ENCODE data around the gene SASH3.

SASH3 gene

DNA sequence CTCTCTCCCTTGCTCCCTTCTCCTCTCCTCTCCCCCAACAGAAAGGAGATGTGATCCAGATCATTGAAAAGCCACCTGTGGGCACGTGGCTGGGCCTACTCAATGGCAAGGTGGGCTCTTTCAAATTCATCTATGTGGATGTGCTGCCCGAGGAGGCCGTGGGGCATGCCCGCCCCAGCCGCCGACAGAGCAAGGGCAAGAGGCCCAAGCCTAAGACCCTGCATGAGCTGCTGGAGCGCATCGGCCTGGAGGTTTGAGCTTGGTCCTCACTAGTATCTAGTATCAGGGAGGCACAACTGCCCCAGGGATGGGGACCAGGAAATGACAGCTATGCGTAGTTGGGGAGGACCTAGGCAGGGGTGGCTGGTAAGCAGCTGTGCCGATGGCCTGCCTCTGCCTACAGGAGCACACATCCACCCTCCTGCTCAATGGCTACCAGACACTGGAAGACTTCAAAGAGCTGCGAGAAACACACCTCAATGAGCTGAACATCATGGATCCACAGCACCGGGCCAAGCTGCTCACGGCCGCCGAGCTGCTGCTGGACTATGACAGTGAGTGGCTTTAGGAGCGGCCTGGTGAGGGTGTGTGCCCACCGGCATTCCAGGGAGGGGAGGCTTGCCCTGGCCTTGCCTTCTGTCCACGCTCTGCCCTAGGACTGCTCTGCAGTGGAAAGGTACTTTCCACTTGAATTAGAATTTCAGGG is 13.0 kb downstream of the SASH3 start:
- peaks cover 37% of the 10 kb centered on the region for H3K4me1 ChIP-seq (ENCODE audit: insufficient read depth, low read length)
- peaks cover 74% of the 10 kb centered on the region for H4K20me1 ChIP-seq (ENCODE audit: insufficient read depth, low read length)
- no peak overlapping the region for H2AFZ ChIP-seq (ENCODE audit: low read depth, low read length)
- H3K4me2 ChIP-seq (ENCODE audit: insufficient read depth, low read length), result no peak overlapping the region
- H3K9ac ChIP-seq (ENCODE audit: low read depth, low read length), result no peak overlapping the region
- no peak for TF ChIP-seq EZH2 (IDR thresholded peaks at IDR 0.05; ENCODE audit: borderline replicate concordance, low read depth, low read length, severe bottlenecking)
- TF ChIP-seq, protein P1, sequence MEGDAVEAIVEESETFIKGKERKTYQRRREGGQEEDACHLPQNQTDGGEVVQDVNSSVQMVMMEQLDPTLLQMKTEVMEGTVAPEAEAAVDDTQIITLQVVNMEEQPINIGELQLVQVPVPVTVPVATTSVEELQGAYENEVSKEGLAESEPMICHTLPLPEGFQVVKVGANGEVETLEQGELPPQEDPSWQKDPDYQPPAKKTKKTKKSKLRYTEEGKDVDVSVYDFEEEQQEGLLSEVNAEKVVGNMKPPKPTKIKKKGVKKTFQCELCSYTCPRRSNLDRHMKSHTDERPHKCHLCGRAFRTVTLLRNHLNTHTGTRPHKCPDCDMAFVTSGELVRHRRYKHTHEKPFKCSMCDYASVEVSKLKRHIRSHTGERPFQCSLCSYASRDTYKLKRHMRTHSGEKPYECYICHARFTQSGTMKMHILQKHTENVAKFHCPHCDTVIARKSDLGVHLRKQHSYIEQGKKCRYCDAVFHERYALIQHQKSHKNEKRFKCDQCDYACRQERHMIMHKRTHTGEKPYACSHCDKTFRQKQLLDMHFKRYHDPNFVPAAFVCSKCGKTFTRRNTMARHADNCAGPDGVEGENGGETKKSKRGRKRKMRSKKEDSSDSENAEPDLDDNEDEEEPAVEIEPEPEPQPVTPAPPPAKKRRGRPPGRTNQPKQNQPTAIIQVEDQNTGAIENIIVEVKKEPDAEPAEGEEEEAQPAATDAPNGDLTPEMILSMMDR (IDR thresholded peaks at IDR 0.05; ENCODE audit: borderline replicate concordance, extremely low read depth, low read length, poor library complexity, severe bottlenecking), result no peak
- H3K36me3 ChIP-seq (ENCODE audit: insufficient read depth, low read length), result peaks cover 93% of the 10 kb centered on the region
- ATAC-seq (ENCODE audit: insufficient read depth, low read depth) (no peak), DNase-seq (peak; percentile 8)
- H3K79me2 ChIP-seq (ENCODE audit: insufficient read depth, low read length), result peaks cover 53% of the 10 kb centered on the region
- no peaks in the 10 kb centered on the region for H3K27me3 ChIP-seq (ENCODE audit: insufficient read depth, low read length, poor library complexity)
- H3K9me3 ChIP-seq (ENCODE audit: insufficient read depth, low read length, severe bottlenecking), result no peaks in the 10 kb centered on the region
- no peak overlapping the region for H3K4me3 ChIP-seq (ENCODE audit: low read depth in 1 of 2, low read length in 2 of 2)
- H3K27ac ChIP-seq (ENCODE audit: low read length), result peak overlapping the region; percentile 72

DNA sequence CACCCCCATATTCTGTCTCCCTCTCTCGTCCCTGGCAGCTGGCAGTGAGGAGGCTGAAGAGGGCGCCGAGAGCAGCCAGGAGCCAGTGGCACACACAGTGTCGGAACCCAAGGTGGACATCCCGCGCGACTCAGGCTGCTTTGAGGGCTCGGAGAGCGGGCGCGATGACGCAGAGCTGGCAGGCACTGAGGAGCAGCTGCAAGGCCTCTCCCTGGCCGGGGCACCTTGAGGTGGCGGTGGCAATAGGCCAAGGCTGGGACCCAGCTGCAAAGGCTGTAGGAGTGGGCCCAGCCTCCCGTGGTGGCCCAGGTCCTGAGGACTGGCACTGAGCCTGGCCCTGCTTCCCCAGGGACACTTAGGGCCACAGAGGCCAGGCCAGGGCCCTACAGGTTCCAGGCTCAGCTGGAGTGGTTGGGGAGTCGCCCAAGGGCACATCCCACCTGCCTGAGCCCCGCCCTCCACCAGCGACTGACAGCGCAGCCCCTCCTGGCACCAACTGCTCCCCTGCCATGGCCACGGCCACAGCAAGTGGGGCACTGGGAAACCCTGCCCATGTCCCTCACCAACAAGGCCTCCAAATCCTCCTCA is 13.9 kb downstream of the SASH3 start:
- no peak overlapping the region for H2AFZ ChIP-seq (ENCODE audit: low read depth, low read length)
- H3K27me3 ChIP-seq (ENCODE audit: insufficient read depth, low read length, poor library complexity), result no peaks in the 10 kb centered on the region
- no peak overlapping the region for H3K9ac ChIP-seq (ENCODE audit: low read depth, low read length)
- peak overlapping the region; percentile 72 for H3K27ac ChIP-seq (ENCODE audit: low read length)
- DNase-seq (peak; percentile 29), ATAC-seq (ENCODE audit: insufficient read depth, low read depth) (0 out of 3 replicates have a peak, but pooled peaks have one; percentile 1)
- peaks cover 43% of the 10 kb centered on the region for H3K79me2 ChIP-seq (ENCODE audit: insufficient read depth, low read length)
- H3K36me3 ChIP-seq (ENCODE audit: insufficient read depth, low read length), result peaks cover 85% of the 10 kb centered on the region
- H3K4me1 ChIP-seq (ENCODE audit: insufficient read depth, low read length), result peaks cover 32% of the 10 kb centered on the region
- H3K9me3 ChIP-seq (ENCODE audit: insufficient read depth, low read length, severe bottlenecking), result no peaks in the 10 kb centered on the region
- peaks cover 65% of the 10 kb centered on the region for H4K20me1 ChIP-seq (ENCODE audit: insufficient read depth, low read length)
- H3K4me2 ChIP-seq (ENCODE audit: insufficient read depth, low read length), result no peak overlapping the region
- TF ChIP-seq, protein P1 (IDR thresholded peaks at IDR 0.05; ENCODE audit: borderline replicate concordance, extremely low read depth, low read length, poor library complexity, severe bottlenecking), result peak; percentile 31
- TF ChIP-seq EZH2 (IDR thresholded peaks at IDR 0.05; ENCODE audit: borderline replicate concordance, low read depth, low read length, severe bottlenecking), result no peak
- no peak overlapping the region for H3K4me3 ChIP-seq (ENCODE audit: low read depth in 1 of 2, low read length in 2 of 2)

DNA sequence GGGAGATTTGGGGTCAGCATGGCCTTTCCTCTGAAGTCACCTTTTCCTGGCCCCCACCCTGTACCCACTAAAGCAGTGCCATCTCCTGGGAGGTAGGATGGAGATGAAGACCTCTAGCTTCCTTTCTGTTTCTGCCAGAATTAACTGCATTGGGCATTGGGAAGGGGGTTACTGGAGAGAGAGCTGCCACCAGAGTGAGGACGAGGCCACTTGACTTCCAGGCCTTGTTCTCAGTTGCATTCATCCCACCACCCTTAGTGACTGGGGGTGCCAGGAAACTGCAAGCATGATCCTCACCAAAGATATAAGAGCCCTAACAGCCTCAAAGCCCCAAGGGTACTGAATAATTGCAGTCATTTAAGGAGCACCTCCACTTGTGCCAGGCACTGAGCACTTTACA is 15.8 kb downstream of the SASH3 start:
- Histone ChIP-seq H3K36me3 (ENCODE audit: insufficient read depth, low read length) (peaks cover 68% of the 10 kb centered on the region), H3K4me3 (ENCODE audit: low read depth in 1 of 2, low read length in 2 of 2) (no peak overlapping the region), H3K4me2 (ENCODE audit: insufficient read depth, low read length) (no peak overlapping the region), H3K4me1 (ENCODE audit: insufficient read depth, low read length) (peaks cover 30% of the 10 kb centered on the region), H3K9me3 (ENCODE audit: insufficient read depth, low read length, severe bottlenecking) (no peaks in the 10 kb centered on the region), H3K9ac (ENCODE audit: low read depth, low read length) (no peak overlapping the region), H3K27me3 (ENCODE audit: insufficient read depth, low read length, poor library complexity) (no peaks in the 10 kb centered on the region), H4K20me1 (ENCODE audit: insufficient read depth, low read length) (peaks cover 53% of the 10 kb centered on the region), H3K79me2 (ENCODE audit: insufficient read depth, low read length) (peaks cover 27% of the 10 kb centered on the region), H3K27ac (ENCODE audit: low read length) (peak overlapping the region; percentile 72), H2AFZ (ENCODE audit: low read depth, low read length) (no peak overlapping the region)
- DNase-seq (peak; percentile 19), ATAC-seq (ENCODE audit: insufficient read depth, low read depth) (no peak)
- no peak for TF ChIP-seq EZH2 (IDR thresholded peaks at IDR 0.05; ENCODE audit: borderline replicate concordance, low read depth, low read length, severe bottlenecking)
- TF ChIP-seq, protein P1 (IDR thresholded peaks at IDR 0.05; ENCODE audit: borderline replicate concordance, extremely low read depth, low read length, poor library complexity, severe bottlenecking), result no peak

All from DND-41 (cell line).